Fibroblast of mammary gland (primary cell): ENCODE results near the gene USP26.

Experiments
- DNase-seq: peaks from one replicate; pipeline ENCODE4 v3.0.0-alpha.2; 2010; ENCODE audit warnings: low read depth
- H3K4me3 ChIP-seq: 2 replicates; pipeline ENCODE4 v1.5.1; 2011; ENCODE audit warnings: low read depth, mild to moderate bottlenecking, low read length, moderate library complexity; ENCODE audit not compliant: control insufficient read depth
- CTCF ChIP-seq: conservative IDR thresholded peaks from 2 replicates; pipeline ENCODE4 v1.5.1; 2011; ENCODE audit warnings: low read depth, low read length, inconsistent platforms; ENCODE audit not compliant: control insufficient read depth, insufficient read depth

The USP26 gene

GRCh38 chrX:133033010-133033409 lies 63.9 kb downstream of the USP26 start:
- H3K4me3 ChIP-seq, result no peak overlapping the region
- no peak for DNase-seq
- TF ChIP-seq CTCF, result no peak

- TF ChIP-seq CTCF, result no peak
- DNase-seq, result no peak
- no peak overlapping the region for H3K4me3 ChIP-seq
Observed at GRCh38 chrX:133018229-133018628, 78.7 kb downstream of the USP26 start.

DNA sequence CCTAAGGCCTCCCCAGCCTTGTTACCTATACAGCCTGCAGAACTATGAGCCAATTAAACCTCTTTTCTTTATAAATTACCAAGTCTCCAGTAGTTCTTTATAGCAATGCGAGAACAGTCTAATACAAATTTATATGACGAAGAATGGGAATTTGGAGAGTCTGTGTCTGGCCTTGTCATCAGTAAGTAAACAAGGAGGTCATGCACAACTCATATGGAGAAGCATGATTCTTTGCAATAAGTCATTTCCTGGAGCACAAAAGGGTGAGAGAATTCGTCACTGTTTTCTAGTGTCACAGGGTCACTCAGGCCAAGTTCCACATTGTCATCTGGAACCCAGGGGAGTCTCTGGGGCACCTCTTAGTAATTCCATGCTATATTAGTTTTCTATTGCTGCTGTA lies 89.5 kb downstream of the USP26 start:
- no peak for TF ChIP-seq CTCF
- no peak for DNase-seq
- H3K4me3 ChIP-seq, result no peak overlapping the region

GRCh38 chrX:133005616-133006015 lies 91.3 kb downstream of the USP26 start:
- no peak for DNase-seq
- no peak for TF ChIP-seq CTCF
- H3K4me3 ChIP-seq, result no peak overlapping the region

- peak; percentile 74 for TF ChIP-seq CTCF
- DNase-seq, result peak; percentile 17
- H3K4me3 ChIP-seq, result no peak overlapping the region
Observed at GRCh38 chrX:133005042-133005441, 91.9 kb downstream of the USP26 start.

GRCh38 chrX:132999209-132999608 lies 97.7 kb downstream of the USP26 start:
- TF ChIP-seq CTCF, result no peak
- DNase-seq, result no peak
- no peak overlapping the region for H3K4me3 ChIP-seq

GRCh38 chrX:132990835-132991234 lies 106.1 kb downstream of the USP26 start:
- TF ChIP-seq CTCF, result no peak
- no peak for DNase-seq

More at GRCh38 chrX:132990835-132991234, 106.1 kb downstream of the USP26 start:
- no peak overlapping the region for H3K4me3 ChIP-seq
